Endodermal cell (in vitro differentiated cells): ENCODE data around the gene LMX1A. TPM values are rescaled to one million over a fixed set of nuclear protein-coding genes. Genes with fewer than 3 reads are reported as not detected.

Source experiments
- DNase-seq: peaks from one replicate; pipeline ENCODE4 v3.0.0-alpha.2; 2017
- H3K27ac ChIP-seq: 2 replicates; pipeline ENCODE4 v1.5.1; 2013; ENCODE audit warnings: mild to moderate bottlenecking, low read depth, low read length, moderate library complexity
- H3K27me3 ChIP-seq: 2 replicates; pipeline ENCODE4 v1.6.1; 2013; ENCODE audit warnings: mild to moderate bottlenecking, low read length, moderate library complexity; ENCODE audit not compliant: insufficient read depth, control insufficient read depth, poor library complexity, severe bottlenecking
- H3K36me3 ChIP-seq: 2 replicates; pipeline ENCODE4 v1.7.0; 2013; ENCODE audit warnings: mild to moderate bottlenecking, low read length, moderate library complexity; ENCODE audit not compliant: control insufficient read depth, insufficient read depth
- H3K4me1 ChIP-seq: one replicate; pipeline ENCODE4 v1.7.0; 2013; ENCODE audit warnings: low read length; ENCODE audit not compliant: control insufficient read depth, insufficient read depth
- H3K4me3 ChIP-seq: 2 replicates; pipeline ENCODE4 v1.5.1; 2013; ENCODE audit warnings: mild to moderate bottlenecking, low read length, moderate library complexity
- H3K9ac ChIP-seq: 2 replicates; pipeline ENCODE4 v1.6.1; 2013; ENCODE audit warnings: mild to moderate bottlenecking, low read length, moderate library complexity; ENCODE audit not compliant: poor library complexity, severe bottlenecking; ENCODE audit errors: extremely low read depth
- H3K9me3 ChIP-seq: 2 replicates; pipeline ENCODE4 v1.6.1; 2013; ENCODE audit warnings: mild to moderate bottlenecking, low read length, moderate library complexity; ENCODE audit not compliant: control insufficient read depth
- H3K27ac Mint-ChIP-seq: 2 replicates; pipeline ENCODE4 v1.8.0; 2020; ENCODE audit warnings: mixed read lengths
- H3K27me3 Mint-ChIP-seq: 2 replicates; pipeline ENCODE4 v1.8.0; 2021; ENCODE audit warnings: mild to moderate bottlenecking, mixed read lengths; ENCODE audit not compliant: insufficient read depth
- H3K36me3 Mint-ChIP-seq: 2 replicates; pipeline ENCODE4 v1.8.0; 2020; ENCODE audit warnings: low read depth, mixed read lengths
- H3K4me1 Mint-ChIP-seq: 2 replicates; pipeline ENCODE4 v1.8.0; 2020; ENCODE audit warnings: mixed read lengths
- H3K4me3 Mint-ChIP-seq: 2 replicates; pipeline ENCODE4 v1.8.0; 2020; ENCODE audit warnings: mild to moderate bottlenecking, moderate library complexity, mixed read lengths
- H3K9me3 Mint-ChIP-seq: 2 replicates; pipeline ENCODE4 v1.8.0; 2020; ENCODE audit warnings: mild to moderate bottlenecking, mixed read lengths
- WGBS, 2 experiments: methylation state at CpG; one replicate each; pipeline versions ENCODE4 v1.1.5 to v1.1.7; 2013; ENCODE audit warnings: missing lambda C conversion rate in 2 of 2, mixed read lengths in 1 of 2; ENCODE audit not compliant: insufficient coverage in 1 of 2, insufficient read length in 1 of 2; 5-methylcytosine and 5-hydroxymethylcytosine counted together
- total RNA-seq, 2 donors: library from RNA; stranded (reverse); fragmentation: NEBNext Ultra II Directional in 1 of 2; extraction: Animal tissue kit (Norgen Biotek cat#: 25700) in 1 of 2; gene quantifications; 2 replicates in 1 of 2; 3 replicates in 1 of 2; pipeline ENCODE4 v1.2.1, GENCODE V29; 2021
- TF ChIP-seq, protein P1 (sequence below): fragments of 200-600 bp; sonication (generic); conservative IDR thresholded peaks from 2 replicates; pipeline ENCODE4 v1.5.0; 2021; ENCODE audit warnings: antibody characterized with exemption, mild to moderate bottlenecking

Gene LMX1A
- total RNA-seq, 2 donors from 2014 or later, result 0.13 to 1.6 TPM

- Mint-ChIP-seq H3K36me3 (no peaks in the 10 kb centered on the region), H3K9me3 (peaks cover 5% of the 10 kb centered on the region), H3K27ac (no peak overlapping the region), H3K4me1 (peaks cover 28% of the 10 kb centered on the region), H3K4me3 (no peak overlapping the region), H3K27me3 (peaks cover 76% of the 10 kb centered on the region)
- TF ChIP-seq, protein P1, sequence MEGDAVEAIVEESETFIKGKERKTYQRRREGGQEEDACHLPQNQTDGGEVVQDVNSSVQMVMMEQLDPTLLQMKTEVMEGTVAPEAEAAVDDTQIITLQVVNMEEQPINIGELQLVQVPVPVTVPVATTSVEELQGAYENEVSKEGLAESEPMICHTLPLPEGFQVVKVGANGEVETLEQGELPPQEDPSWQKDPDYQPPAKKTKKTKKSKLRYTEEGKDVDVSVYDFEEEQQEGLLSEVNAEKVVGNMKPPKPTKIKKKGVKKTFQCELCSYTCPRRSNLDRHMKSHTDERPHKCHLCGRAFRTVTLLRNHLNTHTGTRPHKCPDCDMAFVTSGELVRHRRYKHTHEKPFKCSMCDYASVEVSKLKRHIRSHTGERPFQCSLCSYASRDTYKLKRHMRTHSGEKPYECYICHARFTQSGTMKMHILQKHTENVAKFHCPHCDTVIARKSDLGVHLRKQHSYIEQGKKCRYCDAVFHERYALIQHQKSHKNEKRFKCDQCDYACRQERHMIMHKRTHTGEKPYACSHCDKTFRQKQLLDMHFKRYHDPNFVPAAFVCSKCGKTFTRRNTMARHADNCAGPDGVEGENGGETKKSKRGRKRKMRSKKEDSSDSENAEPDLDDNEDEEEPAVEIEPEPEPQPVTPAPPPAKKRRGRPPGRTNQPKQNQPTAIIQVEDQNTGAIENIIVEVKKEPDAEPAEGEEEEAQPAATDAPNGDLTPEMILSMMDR, result no peak
- Histone ChIP-seq H3K9ac (no peak overlapping the region), H3K4me3 (no peak overlapping the region), H3K9me3 (no peaks in the 10 kb centered on the region), H3K4me1 (peaks cover 23% of the 10 kb centered on the region), H3K27me3 (peaks cover 27% of the 10 kb centered on the region), H3K27ac (no peak overlapping the region), H3K36me3 (no peaks in the 10 kb centered on the region)
- WGBS, 2 experiments, result 80 to 90% methylated on average over 1 to 5 of the region's 5 CpGs
- peak; percentile 55 for DNase-seq
These were observed 107.4 kb downstream of the LMX1A start for GRCh38 chr1:165248969-165249571.

DNA sequence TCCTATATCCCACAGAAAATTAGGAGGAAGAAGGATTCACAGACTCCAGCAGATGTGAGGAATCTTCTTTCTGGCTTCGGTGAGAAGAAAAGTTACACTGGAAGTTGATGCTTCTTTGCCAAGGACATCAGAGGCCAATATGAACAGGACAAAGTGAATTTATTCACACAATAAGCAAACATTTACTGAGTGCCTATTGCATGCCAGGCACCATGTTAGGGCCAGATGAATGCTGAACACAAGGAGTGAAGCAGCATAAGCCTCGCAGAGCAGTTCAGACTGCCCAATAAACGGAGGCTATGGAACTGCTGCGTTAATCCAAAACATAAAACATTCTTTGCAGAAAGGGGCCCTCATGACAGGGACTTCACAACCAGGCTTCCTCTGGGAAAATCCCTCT is 114.6 kb downstream of the LMX1A start:
- Histone ChIP-seq H3K9me3 (no peaks in the 10 kb centered on the region), H3K27me3 (peaks cover 77% of the 10 kb centered on the region), H3K9ac (no peak overlapping the region), H3K36me3 (no peaks in the 10 kb centered on the region), H3K4me3 (no peak overlapping the region), H3K4me1 (no peaks in the 10 kb centered on the region), H3K27ac (no peak overlapping the region)
- no peak overlapping the region for H3K27ac Mint-ChIP-seq
- H3K27me3 Mint-ChIP-seq, result peaks cover 88% of the 10 kb centered on the region
- H3K4me1 Mint-ChIP-seq, result no peaks in the 10 kb centered on the region
- H3K4me3 Mint-ChIP-seq, result no peak overlapping the region
- no peak for DNase-seq
- TF ChIP-seq, protein P1, result no peak
- 92 to 100% methylated on average over 1 to 4 of the region's 4 CpGs for WGBS, 2 experiments
- no peaks in the 10 kb centered on the region for H3K36me3 Mint-ChIP-seq
- no peaks in the 10 kb centered on the region for H3K9me3 Mint-ChIP-seq

GRCh38 chr1:165241321-165241720 is 115.2 kb downstream of the LMX1A start:
- H3K4me3 ChIP-seq, result no peak overlapping the region
- 85 to 100% methylated on average over 2 of the region's 2 CpGs for WGBS, 2 experiments
- Mint-ChIP-seq H3K27ac (no peak overlapping the region), H3K36me3 (no peaks in the 10 kb centered on the region), H3K9me3 (no peaks in the 10 kb centered on the region), H3K4me3 (no peak overlapping the region), H3K27me3 (peaks cover 90% of the 10 kb centered on the region), H3K4me1 (peaks cover 2% of the 10 kb centered on the region)
- H3K27ac ChIP-seq, result no peak overlapping the region
- no peaks in the 10 kb centered on the region for H3K4me1 ChIP-seq
- DNase-seq, result no peak
- TF ChIP-seq, protein P1, result no peak
- peaks cover 84% of the 10 kb centered on the region for H3K27me3 ChIP-seq
- no peaks in the 10 kb centered on the region for H3K36me3 ChIP-seq
- no peaks in the 10 kb centered on the region for H3K9me3 ChIP-seq
- no peak overlapping the region for H3K9ac ChIP-seq
